HEK293 (cell line): ENCODE measurements around the gene OR4X2.

Experiments
- CTCF ChIA-PET: fragments of 350-600 bp; formaldehyde crosslinking; extraction: SDS; loops from one replicate; lab custom pipeline; 2021; ENCODE audit warnings: antibody characterized with exemption; lab: Yijun Ruan, JAX
- POLR2A ChIA-PET: fragments of 300-600 bp; formaldehyde crosslinking; extraction: SDS; loops from one replicate; lab custom pipeline; 2020; ENCODE audit warnings: antibody characterized with exemption, inconsistent platforms; lab: Yijun Ruan, JAX
- H3K27ac ChIP-seq: fragments of 200-500 bp; sonication (Bioruptor generic); 2 replicates; pipeline ENCODE4 v1.5.1; 2014; ENCODE audit warnings: low read depth, low read length, control low read depth, inconsistent platforms; ENCODE audit errors: extremely low read depth
- H3K36me3 ChIP-seq, 2 experiments: fragments of 200-500 bp in 1 of 2; sonication (Bioruptor generic) in 1 of 2; 1 replicate in 1 of 2; 2 replicates in 1 of 2; pipeline ENCODE4 v1.5.1; 2014 to 2017; ENCODE audit warnings: inconsistent platforms in 2 of 2, low read length in 2 of 2; ENCODE audit not compliant: control insufficient read depth in 2 of 2, insufficient read depth in 1 of 2
- H3K4me1 ChIP-seq: fragments of 200-500 bp; sonication (Bioruptor generic); 2 replicates; pipeline ENCODE4 v1.5.1; 2014; ENCODE audit warnings: mild to moderate bottlenecking, low read length, inconsistent platforms; ENCODE audit not compliant: control insufficient read depth, insufficient read depth
- H3K4me3 ChIP-seq: 2 replicates; pipeline ENCODE4 v1.5.1; 2011; ENCODE audit warnings: low read depth, mild to moderate bottlenecking, control low read depth, low read length, moderate library complexity
- H3K9me3 ChIP-seq: fragments of 200-500 bp; sonication (Bioruptor generic); 2 replicates; pipeline ENCODE4 v1.5.1; 2014; ENCODE audit warnings: low read depth, low read length, inconsistent platforms; ENCODE audit not compliant: control insufficient read depth, insufficient read depth
- BCL11A ChIP-seq: fragments of 450-650 bp; formaldehyde crosslinking; IDR thresholded peaks from 2 replicates; pipeline ENCODE4 v1.5.1; 2016; ENCODE audit warnings: low read depth, missing biosample characterization, missing genetic modification characterization
- KLF7 ChIP-seq: fragments of 450-650 bp; formaldehyde crosslinking; IDR thresholded peaks from 2 replicates; pipeline ENCODE4 v1.5.1; 2016; ENCODE audit warnings: missing biosample characterization, missing genetic modification characterization, borderline replicate concordance
- KLF8 ChIP-seq: fragments of 450-650 bp; formaldehyde crosslinking; IDR thresholded peaks from 2 replicates; pipeline ENCODE4 v1.5.1; 2016; ENCODE audit warnings: missing biosample characterization, missing genetic modification characterization
- PRDM1 ChIP-seq: fragments of 450-650 bp; formaldehyde crosslinking; IDR thresholded peaks from 2 replicates; pipeline ENCODE4; 2016; ENCODE audit warnings: missing biosample characterization, missing genetic modification characterization
- YY1 ChIP-seq: fragments of 450-650 bp; formaldehyde crosslinking; IDR thresholded peaks from 2 replicates; pipeline ENCODE4 v1.5.1; 2018; ENCODE audit warnings: missing biosample characterization, missing genetic modification characterization
- YY2 ChIP-seq: fragments of 450-650 bp; formaldehyde crosslinking; IDR thresholded peaks from 2 replicates; pipeline ENCODE4 v1.5.1; 2016; ENCODE audit warnings: missing biosample characterization, missing genetic modification characterization
- ZNF140 ChIP-seq: fragments of 450-650 bp; formaldehyde crosslinking; IDR thresholded peaks from 2 replicates; pipeline ENCODE4 v1.5.1; 2016; ENCODE audit warnings: missing biosample characterization, missing genetic modification characterization
- ZNF146 ChIP-seq: fragments of 450-650 bp; formaldehyde crosslinking; IDR thresholded peaks from 2 replicates; pipeline ENCODE4 v1.5.1; 2016; ENCODE audit warnings: missing biosample characterization, missing genetic modification characterization
- ZNF184 ChIP-seq: fragments of 450-650 bp; IDR thresholded peaks from 2 replicates; pipeline ENCODE4 v1.5.1; 2018; ENCODE audit warnings: missing biosample characterization, mild to moderate bottlenecking, missing genetic modification characterization
- ZNF2 ChIP-seq: fragments of 450-650 bp; formaldehyde crosslinking; IDR thresholded peaks from 2 replicates; pipeline ENCODE4 v1.5.1; 2016; ENCODE audit warnings: missing biosample characterization, missing genetic modification characterization
- ZNF23 ChIP-seq: fragments of 450-650 bp; formaldehyde crosslinking; IDR thresholded peaks from 2 replicates; pipeline ENCODE4 v1.5.1; 2016; ENCODE audit warnings: missing biosample characterization, missing genetic modification characterization, borderline replicate concordance
- ZNF266 ChIP-seq: fragments of 450-650 bp; formaldehyde crosslinking; IDR thresholded peaks from 2 replicates; pipeline ENCODE4 v1.5.1; 2016; ENCODE audit warnings: missing biosample characterization, missing genetic modification characterization, low read depth
- ZNF341 ChIP-seq: fragments of 450-650 bp; formaldehyde crosslinking; IDR thresholded peaks from 2 replicates; pipeline ENCODE4; 2016; ENCODE audit warnings: low read depth, missing biosample characterization, missing genetic modification characterization
- ZNF529 ChIP-seq: fragments of 450-650 bp; formaldehyde crosslinking; IDR thresholded peaks from 2 replicates; pipeline ENCODE4 v1.5.1; 2017; ENCODE audit warnings: missing genetic modification characterization, missing biosample characterization; ENCODE audit not compliant: insufficient replicate concordance
- ZNF530 ChIP-seq: fragments of 450-650 bp; formaldehyde crosslinking; IDR thresholded peaks from 2 replicates; pipeline ENCODE4 v1.5.1; 2016; ENCODE audit warnings: low read depth, missing biosample characterization, missing genetic modification characterization
- ZNF555 ChIP-seq: fragments of 450-650 bp; formaldehyde crosslinking; conservative IDR thresholded peaks from 2 replicates; pipeline ENCODE4 v1.5.1; 2017; ENCODE audit warnings: missing biosample characterization, mild to moderate bottlenecking, missing genetic modification characterization, inconsistent platforms
- ZNF610 ChIP-seq: fragments of 450-650 bp; formaldehyde crosslinking; IDR thresholded peaks from 2 replicates; pipeline ENCODE4 v1.5.1; 2016; ENCODE audit warnings: missing biosample characterization, missing genetic modification characterization, borderline replicate concordance
- ZNF792 ChIP-seq: fragments of 450-650 bp; formaldehyde crosslinking; IDR thresholded peaks from 2 replicates; pipeline ENCODE4 v1.5.1; 2016; ENCODE audit warnings: missing biosample characterization, missing genetic modification characterization
- ZNF843 ChIP-seq: fragments of 450-650 bp; formaldehyde crosslinking; IDR thresholded peaks from 2 replicates; pipeline ENCODE4 v1.5.1; 2016; ENCODE audit warnings: missing biosample characterization, missing genetic modification characterization
- ZSCAN16 ChIP-seq: fragments of 450-650 bp; formaldehyde crosslinking; IDR thresholded peaks from 2 replicates; pipeline ENCODE4 v1.5.1; 2016; ENCODE audit warnings: missing biosample characterization, missing genetic modification characterization
- ZSCAN30 ChIP-seq: fragments of 450-650 bp; IDR thresholded peaks from 2 replicates; pipeline ENCODE4 v1.5.1; 2018; ENCODE audit warnings: missing biosample characterization, mild to moderate bottlenecking, missing genetic modification characterization, moderate library complexity
- TF ChIP-seq, protein P1 (sequence below): fragments of 450-650 bp; formaldehyde crosslinking; IDR thresholded peaks from 2 replicates; pipeline ENCODE4 v1.5.1; 2016; ENCODE audit warnings: missing biosample characterization, missing genetic modification characterization
- TF ChIP-seq, protein P2 (sequence below): IDR thresholded peaks from 2 replicates; pipeline ENCODE4 v1.6.1; 2011; ENCODE audit warnings: mild to moderate bottlenecking, low read depth, low read length, borderline replicate concordance
- TF ChIP-seq, protein P3 (sequence below): fragments of 450-650 bp; formaldehyde crosslinking; IDR thresholded peaks from 2 replicates; pipeline ENCODE4 v1.5.1; 2016; ENCODE audit warnings: missing biosample characterization, missing genetic modification characterization, low read depth
- TF ChIP-seq, protein P4 (sequence below): fragments of 450-650 bp; formaldehyde crosslinking; IDR thresholded peaks from 2 replicates; pipeline ENCODE4 v1.5.1; 2016; ENCODE audit warnings: missing biosample characterization, missing genetic modification characterization, borderline replicate concordance
- TF ChIP-seq, protein P5 (sequence below): fragments of 450-650 bp; formaldehyde crosslinking; IDR thresholded peaks from 2 replicates; pipeline ENCODE4 v1.5.1; 2016; ENCODE audit warnings: missing biosample characterization, missing genetic modification characterization

OR4X2 gene

DNA sequence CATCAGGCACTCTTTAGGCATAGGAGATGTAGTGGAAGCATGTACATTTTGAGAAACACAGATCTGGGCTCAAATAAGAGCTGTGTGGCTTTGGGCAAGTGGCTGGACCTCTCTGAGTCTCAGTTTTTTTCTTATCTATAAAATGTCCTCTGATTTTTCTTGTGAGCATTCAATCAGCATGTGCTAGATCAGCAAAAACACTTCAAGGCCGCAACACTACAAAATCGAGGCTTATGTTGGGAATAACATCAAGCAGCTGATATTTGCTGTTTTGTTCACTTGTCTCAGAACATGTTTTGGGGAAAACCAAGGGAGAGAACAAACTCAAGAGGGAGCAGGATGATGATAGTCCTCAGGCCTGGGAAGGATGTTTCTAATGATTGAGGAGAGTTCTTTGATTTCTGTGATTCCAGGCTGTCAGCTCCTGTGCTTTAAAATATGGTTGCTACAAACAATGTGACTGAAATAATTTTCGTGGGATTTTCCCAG is 18.6 kb downstream of the OR4X2 start, which contains the start of gene OR4X1:
OR4X1 (plus strand) TSS at position 439 of the 489 bp plus-strand sequence; CDS start at position 439, 0 bp downstream.
- CTCF ChIA-PET, result interaction anchor here (0.9 kb wide), 1 partner anchor 44 kb away, joined by 3 read pairs; no protein-coding TSS in a partner anchor
- no peaks in the 10 kb centered on the region for H3K9me3 ChIP-seq
- no peaks in the 10 kb centered on the region for H3K4me1 ChIP-seq
- POLR2A ChIA-PET, result no interaction called here
- H3K36me3 ChIP-seq, result no peaks in the 10 kb centered on the region
- no peak within 1 kb of the TSS for H3K27ac ChIP-seq
- H3K4me3 ChIP-seq, result no peak within 1 kb of the TSS
- TF ChIP-seq ZNF266 (tag by site-specific recombination) (no peak), ZNF2 (tag by site-specific recombination) (no peak), ZSCAN30 (no peak), YY1 (tag by site-specific recombination) (no peak), ZNF184 (tag by site-specific recombination) (no peak), ZNF610 (tag by site-specific recombination) (no peak), ZNF529 (tag by site-specific recombination) (no peak), ZNF530 (tag by site-specific recombination) (no peak), ZNF792 (tag by site-specific recombination) (no peak), KLF7 (tag by site-specific recombination) (no peak), ZNF146 (tag by site-specific recombination) (no peak), ZNF555 (no peak), ZSCAN16 (tag by site-specific recombination) (no peak), ZNF140 (tag by site-specific recombination) (no peak), ZNF843 (tag by site-specific recombination) (no peak), KLF8 (no peak), PRDM1 (tag by site-specific recombination) (no peak)
- TF ChIP-seq, protein P1, sequence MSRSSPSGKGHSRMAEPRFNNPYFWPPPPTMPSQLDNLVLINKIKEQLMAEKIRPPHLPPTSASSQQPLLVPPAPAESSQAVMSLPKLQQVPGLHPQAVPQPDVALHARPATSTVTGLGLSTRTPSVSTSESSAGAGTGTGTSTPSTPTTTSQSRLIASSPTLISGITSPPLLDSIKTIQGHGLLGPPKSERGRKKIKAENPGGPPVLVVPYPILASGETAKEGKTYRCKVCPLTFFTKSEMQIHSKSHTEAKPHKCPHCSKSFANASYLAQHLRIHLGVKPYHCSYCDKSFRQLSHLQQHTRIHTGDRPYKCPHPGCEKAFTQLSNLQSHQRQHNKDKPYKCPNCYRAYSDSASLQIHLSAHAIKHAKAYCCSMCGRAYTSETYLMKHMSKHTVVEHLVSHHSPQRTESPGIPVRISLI, result no peak
- TF ChIP-seq, protein P2, sequence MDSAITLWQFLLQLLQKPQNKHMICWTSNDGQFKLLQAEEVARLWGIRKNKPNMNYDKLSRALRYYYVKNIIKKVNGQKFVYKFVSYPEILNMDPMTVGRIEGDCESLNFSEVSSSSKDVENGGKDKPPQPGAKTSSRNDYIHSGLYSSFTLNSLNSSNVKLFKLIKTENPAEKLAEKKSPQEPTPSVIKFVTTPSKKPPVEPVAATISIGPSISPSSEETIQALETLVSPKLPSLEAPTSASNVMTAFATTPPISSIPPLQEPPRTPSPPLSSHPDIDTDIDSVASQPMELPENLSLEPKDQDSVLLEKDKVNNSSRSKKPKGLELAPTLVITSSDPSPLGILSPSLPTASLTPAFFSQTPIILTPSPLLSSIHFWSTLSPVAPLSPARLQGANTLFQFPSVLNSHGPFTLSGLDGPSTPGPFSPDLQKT, result no peak
- TF ChIP-seq, protein P3, sequence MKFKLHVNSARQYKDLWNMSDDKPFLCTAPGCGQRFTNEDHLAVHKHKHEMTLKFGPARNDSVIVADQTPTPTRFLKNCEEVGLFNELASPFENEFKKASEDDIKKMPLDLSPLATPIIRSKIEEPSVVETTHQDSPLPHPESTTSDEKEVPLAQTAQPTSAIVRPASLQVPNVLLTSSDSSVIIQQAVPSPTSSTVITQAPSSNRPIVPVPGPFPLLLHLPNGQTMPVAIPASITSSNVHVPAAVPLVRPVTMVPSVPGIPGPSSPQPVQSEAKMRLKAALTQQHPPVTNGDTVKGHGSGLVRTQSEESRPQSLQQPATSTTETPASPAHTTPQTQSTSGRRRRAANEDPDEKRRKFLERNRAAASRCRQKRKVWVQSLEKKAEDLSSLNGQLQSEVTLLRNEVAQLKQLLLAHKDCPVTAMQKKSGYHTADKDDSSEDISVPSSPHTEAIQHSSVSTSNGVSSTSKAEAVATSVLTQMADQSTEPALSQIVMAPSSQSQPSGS (tag by site-specific recombination), result no peak

DNA sequence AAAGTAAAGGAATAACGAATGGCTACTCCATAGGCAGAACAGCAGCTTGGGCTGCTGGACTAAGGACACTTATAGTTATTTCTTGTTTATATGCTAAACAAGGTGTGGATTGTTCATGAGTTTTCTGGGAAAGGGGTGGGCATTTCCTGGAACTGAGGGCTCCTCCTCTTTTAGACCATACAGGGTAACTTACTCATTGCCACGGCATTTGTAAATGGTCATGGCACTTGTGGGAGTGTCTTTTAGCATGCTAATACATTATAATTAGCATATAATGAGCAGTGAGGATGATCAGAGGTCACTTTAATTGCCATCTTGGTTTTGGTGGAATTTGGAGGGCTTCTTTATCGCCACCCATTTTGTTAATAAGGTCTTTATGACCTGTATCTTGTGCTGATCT is 25.7 kb downstream of the OR4X2 start:
- ChIA-PET CTCF (no interaction called here), POLR2A (no interaction called here)
- Histone ChIP-seq H3K9me3 (no peaks in the 10 kb centered on the region), H3K4me1 (no peaks in the 10 kb centered on the region), H3K27ac (no peak overlapping the region), H3K36me3 (no peaks in the 10 kb centered on the region), H3K4me3 (no peak overlapping the region)
- TF ChIP-seq YY2 (no peak), ZNF23 (tag by site-specific recombination) (no peak), ZNF341 (tag by site-specific recombination) (no peak), KLF8 (no peak), BCL11A (no peak), ZNF140 (tag by site-specific recombination) (no peak)
- TF ChIP-seq, protein P4, sequence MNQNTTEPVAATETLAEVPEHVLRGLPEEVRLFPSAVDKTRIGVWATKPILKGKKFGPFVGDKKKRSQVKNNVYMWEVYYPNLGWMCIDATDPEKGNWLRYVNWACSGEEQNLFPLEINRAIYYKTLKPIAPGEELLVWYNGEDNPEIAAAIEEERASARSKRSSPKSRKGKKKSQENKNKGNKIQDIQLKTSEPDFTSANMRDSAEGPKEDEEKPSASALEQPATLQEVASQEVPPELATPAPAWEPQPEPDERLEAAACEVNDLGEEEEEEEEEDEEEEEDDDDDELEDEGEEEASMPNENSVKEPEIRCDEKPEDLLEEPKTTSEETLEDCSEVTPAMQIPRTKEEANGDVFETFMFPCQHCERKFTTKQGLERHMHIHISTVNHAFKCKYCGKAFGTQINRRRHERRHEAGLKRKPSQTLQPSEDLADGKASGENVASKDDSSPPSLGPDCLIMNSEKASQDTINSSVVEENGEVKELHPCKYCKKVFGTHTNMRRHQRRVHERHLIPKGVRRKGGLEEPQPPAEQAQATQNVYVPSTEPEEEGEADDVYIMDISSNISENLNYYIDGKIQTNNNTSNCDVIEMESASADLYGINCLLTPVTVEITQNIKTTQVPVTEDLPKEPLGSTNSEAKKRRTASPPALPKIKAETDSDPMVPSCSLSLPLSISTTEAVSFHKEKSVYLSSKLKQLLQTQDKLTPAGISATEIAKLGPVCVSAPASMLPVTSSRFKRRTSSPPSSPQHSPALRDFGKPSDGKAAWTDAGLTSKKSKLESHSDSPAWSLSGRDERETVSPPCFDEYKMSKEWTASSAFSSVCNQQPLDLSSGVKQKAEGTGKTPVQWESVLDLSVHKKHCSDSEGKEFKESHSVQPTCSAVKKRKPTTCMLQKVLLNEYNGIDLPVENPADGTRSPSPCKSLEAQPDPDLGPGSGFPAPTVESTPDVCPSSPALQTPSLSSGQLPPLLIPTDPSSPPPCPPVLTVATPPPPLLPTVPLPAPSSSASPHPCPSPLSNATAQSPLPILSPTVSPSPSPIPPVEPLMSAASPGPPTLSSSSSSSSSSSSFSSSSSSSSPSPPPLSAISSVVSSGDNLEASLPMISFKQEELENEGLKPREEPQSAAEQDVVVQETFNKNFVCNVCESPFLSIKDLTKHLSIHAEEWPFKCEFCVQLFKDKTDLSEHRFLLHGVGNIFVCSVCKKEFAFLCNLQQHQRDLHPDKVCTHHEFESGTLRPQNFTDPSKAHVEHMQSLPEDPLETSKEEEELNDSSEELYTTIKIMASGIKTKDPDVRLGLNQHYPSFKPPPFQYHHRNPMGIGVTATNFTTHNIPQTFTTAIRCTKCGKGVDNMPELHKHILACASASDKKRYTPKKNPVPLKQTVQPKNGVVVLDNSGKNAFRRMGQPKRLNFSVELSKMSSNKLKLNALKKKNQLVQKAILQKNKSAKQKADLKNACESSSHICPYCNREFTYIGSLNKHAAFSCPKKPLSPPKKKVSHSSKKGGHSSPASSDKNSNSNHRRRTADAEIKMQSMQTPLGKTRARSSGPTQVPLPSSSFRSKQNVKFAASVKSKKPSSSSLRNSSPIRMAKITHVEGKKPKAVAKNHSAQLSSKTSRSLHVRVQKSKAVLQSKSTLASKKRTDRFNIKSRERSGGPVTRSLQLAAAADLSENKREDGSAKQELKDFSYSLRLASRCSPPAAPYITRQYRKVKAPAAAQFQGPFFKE (tag by site-specific recombination), result no peak
- TF ChIP-seq, protein P5, sequence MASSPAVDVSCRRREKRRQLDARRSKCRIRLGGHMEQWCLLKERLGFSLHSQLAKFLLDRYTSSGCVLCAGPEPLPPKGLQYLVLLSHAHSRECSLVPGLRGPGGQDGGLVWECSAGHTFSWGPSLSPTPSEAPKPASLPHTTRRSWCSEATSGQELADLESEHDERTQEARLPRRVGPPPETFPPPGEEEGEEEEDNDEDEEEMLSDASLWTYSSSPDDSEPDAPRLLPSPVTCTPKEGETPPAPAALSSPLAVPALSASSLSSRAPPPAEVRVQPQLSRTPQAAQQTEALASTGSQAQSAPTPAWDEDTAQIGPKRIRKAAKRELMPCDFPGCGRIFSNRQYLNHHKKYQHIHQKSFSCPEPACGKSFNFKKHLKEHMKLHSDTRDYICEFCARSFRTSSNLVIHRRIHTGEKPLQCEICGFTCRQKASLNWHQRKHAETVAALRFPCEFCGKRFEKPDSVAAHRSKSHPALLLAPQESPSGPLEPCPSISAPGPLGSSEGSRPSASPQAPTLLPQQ (tag by site-specific recombination), result no peak
